ENCODE measurements around the gene PHACTR3. TPM values are rescaled to one million over a fixed set of nuclear protein-coding genes. Genes with fewer than 3 reads are reported as not detected.

PHACTR3 gene
- total RNA-seq, 2 donors from 2014 or later: 0.13 TPM; not detected in 1

DNA sequence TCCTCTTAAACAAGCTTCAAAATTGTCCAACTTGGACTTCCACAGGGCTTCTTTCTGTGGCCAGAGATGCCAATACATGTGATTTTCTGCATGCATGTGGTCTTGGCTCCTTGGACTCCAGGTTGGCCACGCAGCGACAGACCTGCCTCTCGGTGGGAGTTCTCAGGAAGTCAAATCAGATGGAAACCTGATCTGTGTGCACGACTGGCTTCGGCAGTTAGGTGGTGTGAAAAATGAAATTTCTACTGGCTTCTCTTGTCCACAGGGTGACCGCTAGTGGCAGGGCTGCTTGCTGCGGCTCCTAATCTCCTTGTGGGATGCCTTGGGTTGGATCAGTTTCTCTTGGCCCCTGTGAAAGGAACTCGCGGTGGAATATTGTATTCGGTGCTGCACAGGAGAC, 57.3 kb downstream of the PHACTR3 start:
- no peak for DNase-seq
- no peaks in the 10 kb centered on the region for H3K4me1 Mint-ChIP-seq
- Histone ChIP-seq H3K36me3 (ENCODE audit: control insufficient read depth, insufficient read depth, low read length) (no peaks in the 10 kb centered on the region), H3K4me3 (ENCODE audit: low read length) (no peak overlapping the region), H3K4me1 (ENCODE audit: control insufficient read depth, insufficient read depth, low read length) (no peaks in the 10 kb centered on the region), H3K27me3 (ENCODE audit: control insufficient read depth, insufficient read depth, low read length, poor library complexity, severe bottlenecking) (no peaks in the 10 kb centered on the region), H3K9me3 (ENCODE audit: control insufficient read depth, low read length) (peaks cover 55% of the 10 kb centered on the region), H3K9ac (ENCODE audit: extremely low read depth, low read length, poor library complexity, severe bottlenecking) (no peak overlapping the region), H3K27ac (ENCODE audit: low read depth, low read length) (no peak overlapping the region)
- H3K27ac Mint-ChIP-seq: no peak overlapping the region
- no peak overlapping the region for H3K4me3 Mint-ChIP-seq
- H3K9me3 Mint-ChIP-seq: peaks cover 28% of the 10 kb centered on the region
- no peaks in the 10 kb centered on the region for H3K36me3 Mint-ChIP-seq (ENCODE audit: low read depth)
- peaks cover 37% of the 10 kb centered on the region for H3K27me3 Mint-ChIP-seq (ENCODE audit: insufficient read depth)
- WGBS, 2 experiments (ENCODE audit: insufficient coverage in 1 of 2, insufficient read length in 1 of 2): 84 to 86% methylated on average over 5 to 10 of the region's 10 CpGs
- TF ChIP-seq, protein P1, sequence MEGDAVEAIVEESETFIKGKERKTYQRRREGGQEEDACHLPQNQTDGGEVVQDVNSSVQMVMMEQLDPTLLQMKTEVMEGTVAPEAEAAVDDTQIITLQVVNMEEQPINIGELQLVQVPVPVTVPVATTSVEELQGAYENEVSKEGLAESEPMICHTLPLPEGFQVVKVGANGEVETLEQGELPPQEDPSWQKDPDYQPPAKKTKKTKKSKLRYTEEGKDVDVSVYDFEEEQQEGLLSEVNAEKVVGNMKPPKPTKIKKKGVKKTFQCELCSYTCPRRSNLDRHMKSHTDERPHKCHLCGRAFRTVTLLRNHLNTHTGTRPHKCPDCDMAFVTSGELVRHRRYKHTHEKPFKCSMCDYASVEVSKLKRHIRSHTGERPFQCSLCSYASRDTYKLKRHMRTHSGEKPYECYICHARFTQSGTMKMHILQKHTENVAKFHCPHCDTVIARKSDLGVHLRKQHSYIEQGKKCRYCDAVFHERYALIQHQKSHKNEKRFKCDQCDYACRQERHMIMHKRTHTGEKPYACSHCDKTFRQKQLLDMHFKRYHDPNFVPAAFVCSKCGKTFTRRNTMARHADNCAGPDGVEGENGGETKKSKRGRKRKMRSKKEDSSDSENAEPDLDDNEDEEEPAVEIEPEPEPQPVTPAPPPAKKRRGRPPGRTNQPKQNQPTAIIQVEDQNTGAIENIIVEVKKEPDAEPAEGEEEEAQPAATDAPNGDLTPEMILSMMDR (conservative IDR thresholded peaks at IDR 0.05): no peak

DNA sequence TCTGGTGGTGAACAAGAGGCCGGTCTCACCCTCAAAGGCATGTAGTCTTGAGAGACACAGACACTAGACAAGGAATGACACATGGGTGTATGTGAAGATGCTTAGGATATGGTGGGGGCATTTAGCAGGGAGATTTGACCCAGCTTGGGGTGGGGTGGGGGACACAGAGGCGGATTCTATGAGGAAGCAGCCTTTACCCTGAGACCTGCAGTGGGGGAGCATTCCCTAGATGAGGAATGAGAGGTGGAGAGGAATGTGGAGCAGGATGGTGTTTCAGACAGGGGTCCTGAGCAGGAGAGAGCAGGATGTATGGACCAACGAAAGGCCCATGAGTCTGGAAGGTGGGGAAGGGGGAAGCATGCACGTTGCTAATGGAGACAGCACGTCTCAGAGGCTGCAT, 57.8 kb downstream of the PHACTR3 start:
- peaks cover 37% of the 10 kb centered on the region for H3K27me3 Mint-ChIP-seq (ENCODE audit: insufficient read depth)
- 64 to 67% methylated on average over 5 of the region's 5 CpGs for WGBS, 2 experiments (ENCODE audit: insufficient coverage in 1 of 2, insufficient read length in 1 of 2)

DNA sequence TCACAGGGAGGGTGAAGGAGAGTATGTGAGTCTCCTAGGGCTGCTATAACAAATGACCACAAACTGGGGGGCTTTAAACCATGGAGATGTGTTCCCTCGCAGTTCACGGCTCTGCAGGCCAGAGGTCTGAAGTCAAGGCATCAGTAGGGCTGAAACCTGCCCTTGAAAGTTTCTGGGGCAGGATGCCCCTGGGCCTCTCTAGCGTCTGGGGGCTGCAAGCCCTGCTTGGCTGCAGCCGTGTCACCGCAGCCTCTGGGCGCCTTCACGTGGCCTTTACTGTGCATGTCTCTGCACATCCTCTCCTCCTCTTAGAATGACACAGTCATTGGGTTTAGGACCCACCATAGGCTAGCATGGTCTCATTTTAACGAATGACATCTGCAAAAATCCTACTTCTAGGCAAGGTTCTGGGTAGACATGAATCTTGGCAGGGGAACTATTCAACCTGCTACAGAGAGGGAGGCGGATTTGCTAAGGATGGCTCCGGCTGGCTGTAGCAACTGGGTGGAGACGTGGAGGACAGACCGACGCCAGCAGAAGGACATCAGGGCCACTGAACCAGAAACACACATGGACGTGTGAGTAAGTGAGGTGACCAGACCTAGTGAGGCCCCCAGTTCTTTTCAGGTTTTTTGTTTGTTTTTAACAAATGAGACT, 58.6 kb downstream of the PHACTR3 start:
- no peak overlapping the region for H3K9ac ChIP-seq (ENCODE audit: extremely low read depth, low read length, poor library complexity, severe bottlenecking)
- no peaks in the 10 kb centered on the region for H3K27me3 ChIP-seq (ENCODE audit: control insufficient read depth, insufficient read depth, low read length, poor library complexity, severe bottlenecking)
- Mint-ChIP-seq H3K36me3 (ENCODE audit: low read depth) (no peaks in the 10 kb centered on the region), H3K4me3 (no peak overlapping the region), H3K27me3 (ENCODE audit: insufficient read depth) (peaks cover 37% of the 10 kb centered on the region), H3K4me1 (no peaks in the 10 kb centered on the region), H3K27ac (no peak overlapping the region), H3K9me3 (peaks cover 18% of the 10 kb centered on the region)
- DNase-seq: no peak
- H3K4me1 ChIP-seq (ENCODE audit: control insufficient read depth, insufficient read depth, low read length): no peaks in the 10 kb centered on the region
- H3K27ac ChIP-seq (ENCODE audit: low read depth, low read length): no peak overlapping the region
- WGBS, 2 experiments (ENCODE audit: insufficient coverage in 1 of 2, insufficient read length in 1 of 2): 83 to 84% methylated on average over 14 of the region's 14 CpGs
- TF ChIP-seq, protein P1 (conservative IDR thresholded peaks at IDR 0.05): no peak
- peaks cover 57% of the 10 kb centered on the region for H3K9me3 ChIP-seq (ENCODE audit: control insufficient read depth, low read length)
- H3K4me3 ChIP-seq (ENCODE audit: low read length): no peak overlapping the region
- H3K36me3 ChIP-seq (ENCODE audit: control insufficient read depth, insufficient read depth, low read length): no peaks in the 10 kb centered on the region

More for the DNA sequence above, 57.8 kb downstream of the PHACTR3 start:
- no peaks in the 10 kb centered on the region for H3K36me3 ChIP-seq (ENCODE audit: control insufficient read depth, insufficient read depth, low read length)
- no peak overlapping the region for H3K4me3 ChIP-seq (ENCODE audit: low read length)
- no peaks in the 10 kb centered on the region for H3K4me1 ChIP-seq (ENCODE audit: control insufficient read depth, insufficient read depth, low read length)
- TF ChIP-seq, protein P1 (conservative IDR thresholded peaks at IDR 0.05): no peak
- Mint-ChIP-seq H3K9me3 (peaks cover 25% of the 10 kb centered on the region), H3K27ac (no peak overlapping the region), H3K36me3 (ENCODE audit: low read depth) (no peaks in the 10 kb centered on the region), H3K4me1 (no peaks in the 10 kb centered on the region), H3K4me3 (no peak overlapping the region)
- DNase-seq: no peak
- H3K9me3 ChIP-seq (ENCODE audit: control insufficient read depth, low read length): peaks cover 56% of the 10 kb centered on the region
- H3K27ac ChIP-seq (ENCODE audit: low read depth, low read length): no peak overlapping the region
- no peak overlapping the region for H3K9ac ChIP-seq (ENCODE audit: extremely low read depth, low read length, poor library complexity, severe bottlenecking)
- no peaks in the 10 kb centered on the region for H3K27me3 ChIP-seq (ENCODE audit: control insufficient read depth, insufficient read depth, low read length, poor library complexity, severe bottlenecking)
